ENCODE results near the gene RANBP17. TPM values are rescaled to one million over a fixed set of nuclear protein-coding genes. Genes with fewer than 3 reads are reported as not detected.
A peak's percentile ranks its signal among the peaks of the same experiment; 100 is the strongest.
"Not testable (repeated sequence)": the region's sequence is repeated elsewhere in the genome, so short reads cannot be mapped to it uniquely, and the experiment has no call there.

RANBP17 gene
- total RNA-seq, 1 experiment from 2014 or later, result not detected

DNA sequence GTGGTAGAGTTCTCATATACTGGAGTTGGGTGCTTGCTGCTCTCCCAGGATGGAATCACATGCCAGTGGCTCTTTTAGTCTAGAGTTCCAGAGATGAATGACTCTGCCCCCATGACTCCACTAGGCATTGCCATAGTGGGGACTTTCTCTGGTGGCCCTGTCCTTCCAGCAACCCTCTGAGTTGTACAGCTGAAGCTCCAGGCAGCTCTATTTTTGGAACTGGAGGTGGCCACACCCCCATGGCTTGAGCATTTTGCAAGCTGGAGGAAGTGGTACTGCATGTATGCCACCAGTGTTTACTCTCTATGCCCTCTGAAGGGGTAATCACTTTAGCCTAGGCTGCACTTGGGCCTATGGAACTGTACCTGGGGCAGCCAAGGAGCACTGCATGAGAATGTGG lies 112.6 kb downstream of the RANBP17 start:
- Histone ChIP-seq H3K27me3 (ENCODE audit: low read length) (no peaks in the 10 kb centered on the region), H3K9ac (ENCODE audit: low read length) (no peak overlapping the region), H3K9me2 (replicated peaks; ENCODE audit: insufficient read depth, low read length) (0 out of 2 replicates have a peak, but pooled peaks cover 4% of the 10 kb centered on the region), H3K9me3 (ENCODE audit: low read length) (no peaks in the 10 kb centered on the region), H2AFZ (ENCODE audit: low read length) (no peak overlapping the region), H4K20me1 (ENCODE audit: insufficient read depth, low read depth, low read length) (no peaks in the 10 kb centered on the region), H3K4me1 (ENCODE audit: low read length) (no peaks in the 10 kb centered on the region), H3K4me2 (ENCODE audit: low read depth, low read length, poor library complexity, severe bottlenecking) (no peak overlapping the region), H3K27ac (ENCODE audit: low read length) (no peak overlapping the region), H3K79me2 (ENCODE audit: low read length) (no peaks in the 10 kb centered on the region), H3K36me3 (ENCODE audit: insufficient read depth, low read length) (no peaks in the 10 kb centered on the region), H3K4me3 (ENCODE audit: low read length) (no peak overlapping the region)
- DNase-seq, result no peak

DNA sequence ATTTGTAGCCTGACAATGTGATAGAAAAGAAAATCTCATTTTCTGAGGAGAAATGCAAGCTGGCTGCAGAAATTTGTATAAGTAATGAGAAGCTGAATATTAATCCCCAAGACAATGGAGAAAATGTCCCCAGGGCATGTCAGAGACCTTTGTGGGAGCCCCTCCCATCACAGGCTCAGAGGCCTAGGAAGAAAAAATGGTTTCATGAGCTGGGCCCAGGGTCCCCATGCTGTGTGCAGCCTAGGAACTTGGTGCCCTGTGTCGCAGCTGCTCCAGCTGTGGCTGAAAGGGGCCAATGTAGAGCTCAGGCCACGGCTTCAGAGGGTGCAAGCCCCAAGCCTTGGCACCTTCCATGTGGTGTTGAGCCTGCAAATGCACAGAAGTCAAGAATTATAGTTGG lies 118.4 kb downstream of the RANBP17 start:
- H3K36me3 ChIP-seq (ENCODE audit: insufficient read depth, low read length); H3K27ac ChIP-seq (ENCODE audit: low read length); H3K4me2 ChIP-seq (ENCODE audit: low read depth, low read length, poor library complexity, severe bottlenecking); H3K27me3 ChIP-seq (ENCODE audit: low read length); H3K9me3 ChIP-seq (ENCODE audit: low read length); H3K9me2 ChIP-seq (replicated peaks; ENCODE audit: insufficient read depth, low read length); H3K9ac ChIP-seq (ENCODE audit: low read length); H3K4me3 ChIP-seq (ENCODE audit: low read length); H2AFZ ChIP-seq (ENCODE audit: low read length); H3K79me2 ChIP-seq (ENCODE audit: low read length); H4K20me1 ChIP-seq (ENCODE audit: insufficient read depth, low read depth, low read length); DNase-seq; H3K4me1 ChIP-seq (ENCODE audit: low read length): not testable (repeated sequence)

DNA sequence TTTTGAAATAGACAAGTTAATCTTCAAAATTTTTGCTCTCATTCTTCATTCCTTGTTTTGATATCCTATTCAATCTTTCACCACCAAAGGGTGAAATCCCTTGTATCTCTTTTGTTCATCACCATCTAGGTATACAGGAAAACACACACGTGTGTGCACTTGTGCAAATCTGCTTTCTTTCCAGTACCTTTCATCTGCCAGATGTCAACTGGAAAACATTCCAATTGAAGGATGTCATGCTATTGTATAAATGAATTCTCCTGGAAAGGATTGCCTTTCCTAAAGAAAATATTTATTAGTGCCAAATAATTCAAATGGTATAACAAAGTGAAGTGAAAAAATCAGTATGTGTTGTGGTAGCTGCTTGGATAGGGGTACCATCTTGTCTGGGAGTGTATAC lies 123.7 kb downstream of the RANBP17 start:
- H4K20me1 ChIP-seq (ENCODE audit: insufficient read depth, low read depth, low read length), result no peaks in the 10 kb centered on the region
- H3K36me3 ChIP-seq (ENCODE audit: insufficient read depth, low read length), result no peaks in the 10 kb centered on the region
- no peak overlapping the region for H3K4me2 ChIP-seq (ENCODE audit: low read depth, low read length, poor library complexity, severe bottlenecking)

DNA sequence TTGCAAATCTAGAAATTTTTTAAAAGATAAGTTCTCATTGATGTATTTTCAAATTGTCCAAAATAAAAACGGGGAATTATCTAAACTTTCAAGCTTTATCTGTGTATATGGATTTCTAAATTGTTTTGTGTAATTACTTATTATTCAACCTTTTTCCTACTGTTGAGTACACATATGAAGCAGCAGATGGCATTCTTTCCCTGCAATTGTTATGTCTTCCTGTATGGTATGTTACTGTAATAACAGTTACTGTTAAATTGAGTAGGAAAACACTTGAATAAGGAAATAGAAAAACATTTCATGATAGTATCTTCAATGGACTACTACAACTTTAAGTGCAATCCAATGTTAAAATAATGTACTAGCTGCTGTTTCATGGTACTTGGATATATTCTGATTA lies 124.8 kb downstream of the RANBP17 start:
- no peaks in the 10 kb centered on the region for H3K79me2 ChIP-seq (ENCODE audit: low read length)
- no peaks in the 10 kb centered on the region for H3K9me2 ChIP-seq (replicated peaks; ENCODE audit: insufficient read depth, low read length)
- no peak overlapping the region for H3K4me3 ChIP-seq (ENCODE audit: low read length)
- H3K4me2 ChIP-seq (ENCODE audit: low read depth, low read length, poor library complexity, severe bottlenecking), result no peak overlapping the region
- no peaks in the 10 kb centered on the region for H4K20me1 ChIP-seq (ENCODE audit: insufficient read depth, low read depth, low read length)
- no peak overlapping the region for H2AFZ ChIP-seq (ENCODE audit: low read length)
- H3K27me3 ChIP-seq (ENCODE audit: low read length), result no peaks in the 10 kb centered on the region
- no peaks in the 10 kb centered on the region for H3K36me3 ChIP-seq (ENCODE audit: insufficient read depth, low read length)
- H3K27ac ChIP-seq (ENCODE audit: low read length), result no peak overlapping the region
- no peak overlapping the region for H3K9ac ChIP-seq (ENCODE audit: low read length)
- peak; percentile 43 for DNase-seq
- H3K9me3 ChIP-seq (ENCODE audit: low read length), result no peaks in the 10 kb centered on the region
- H3K4me1 ChIP-seq (ENCODE audit: low read length), result no peaks in the 10 kb centered on the region

More for the DNA sequence above, 123.7 kb downstream of the RANBP17 start:
- Histone ChIP-seq H3K79me2 (ENCODE audit: low read length) (no peaks in the 10 kb centered on the region), H2AFZ (ENCODE audit: low read length) (no peak overlapping the region), H3K9me3 (ENCODE audit: low read length) (no peaks in the 10 kb centered on the region), H3K27ac (ENCODE audit: low read length) (no peak overlapping the region), H3K27me3 (ENCODE audit: low read length) (no peaks in the 10 kb centered on the region), H3K4me3 (ENCODE audit: low read length) (no peak overlapping the region), H3K9me2 (replicated peaks; ENCODE audit: insufficient read depth, low read length) (no peaks in the 10 kb centered on the region), H3K9ac (ENCODE audit: low read length) (no peak overlapping the region), H3K4me1 (ENCODE audit: low read length) (no peaks in the 10 kb centered on the region)
- no peak for DNase-seq

DNA sequence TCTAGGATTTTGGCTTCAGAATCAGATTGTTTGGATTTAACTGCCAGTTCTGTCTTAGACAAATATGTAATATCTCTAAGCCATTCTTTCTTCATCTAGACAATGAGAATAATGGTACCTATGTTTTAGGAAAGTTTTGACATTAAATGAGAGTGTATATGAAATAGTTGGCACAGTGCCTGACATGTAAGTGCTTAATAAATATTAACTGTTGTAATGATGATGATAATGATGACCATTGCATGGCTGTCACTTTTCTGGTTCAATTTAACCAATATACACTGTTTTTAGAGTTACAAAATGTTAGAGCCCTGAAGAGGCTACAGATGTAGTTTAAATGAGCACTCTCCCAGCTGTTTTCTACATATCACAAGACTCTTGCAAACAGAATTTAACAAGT lies 131.7 kb downstream of the RANBP17 start:
- Histone ChIP-seq H4K20me1 (ENCODE audit: insufficient read depth, low read depth, low read length) (no peaks in the 10 kb centered on the region), H3K9ac (ENCODE audit: low read length) (no peak overlapping the region)

DNA sequence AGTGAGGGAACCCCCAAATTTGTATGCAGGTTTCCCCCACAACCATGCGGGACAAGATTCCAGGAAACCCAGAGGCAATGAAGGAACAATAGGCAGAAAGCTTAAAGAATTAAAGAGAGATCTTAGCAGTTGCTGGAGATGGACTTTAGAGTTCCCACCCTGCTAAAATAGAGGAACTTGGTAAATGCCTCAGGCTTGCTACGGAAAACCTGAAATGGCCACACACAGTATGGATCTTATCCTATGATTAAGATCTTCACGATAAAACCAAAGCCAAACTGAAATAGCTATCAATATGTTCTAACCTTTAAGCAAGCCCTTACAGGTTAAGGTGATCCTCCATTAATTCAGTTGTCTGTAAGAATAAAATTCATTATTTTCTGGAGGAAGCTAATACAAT lies 148.3 kb downstream of the RANBP17 start:
- H3K9me2 ChIP-seq (replicated peaks; ENCODE audit: insufficient read depth, low read length), result no peaks in the 10 kb centered on the region
- H3K9me3 ChIP-seq (ENCODE audit: low read length), result no peaks in the 10 kb centered on the region; the same call in 1 of the 2 replicates
- no peak overlapping the region for H2AFZ ChIP-seq (ENCODE audit: low read length)
- H3K27ac ChIP-seq (ENCODE audit: low read length), result no peak overlapping the region
- H3K9ac ChIP-seq (ENCODE audit: low read length), result no peak overlapping the region
- no peaks in the 10 kb centered on the region for H3K79me2 ChIP-seq (ENCODE audit: low read length)
- DNase-seq, result no peak
- H3K4me2 ChIP-seq (ENCODE audit: low read depth, low read length, poor library complexity, severe bottlenecking), result no peak overlapping the region
- H4K20me1 ChIP-seq (ENCODE audit: insufficient read depth, low read depth, low read length), result no peaks in the 10 kb centered on the region
- no peak overlapping the region for H3K4me3 ChIP-seq (ENCODE audit: low read length)
- no peaks in the 10 kb centered on the region for H3K4me1 ChIP-seq (ENCODE audit: low read length)
- H3K27me3 ChIP-seq (ENCODE audit: low read length), result no peaks in the 10 kb centered on the region
- H3K36me3 ChIP-seq (ENCODE audit: insufficient read depth, low read length), result no peaks in the 10 kb centered on the region

More for the DNA sequence above, 131.7 kb downstream of the RANBP17 start:
- Histone ChIP-seq H3K27ac (ENCODE audit: low read length) (no peak overlapping the region), H3K4me1 (ENCODE audit: low read length) (no peaks in the 10 kb centered on the region), H3K36me3 (ENCODE audit: insufficient read depth, low read length) (no peaks in the 10 kb centered on the region), H3K4me2 (ENCODE audit: low read depth, low read length, poor library complexity, severe bottlenecking) (no peak overlapping the region), H3K9me3 (ENCODE audit: low read length) (no peaks in the 10 kb centered on the region), H2AFZ (ENCODE audit: low read length) (no peak overlapping the region), H3K4me3 (ENCODE audit: low read length) (no peak overlapping the region), H3K27me3 (ENCODE audit: low read length) (no peaks in the 10 kb centered on the region), H3K9me2 (replicated peaks; ENCODE audit: insufficient read depth, low read length) (no peaks in the 10 kb centered on the region), H3K79me2 (ENCODE audit: low read length) (no peaks in the 10 kb centered on the region)
- no peak for DNase-seq

DNA sequence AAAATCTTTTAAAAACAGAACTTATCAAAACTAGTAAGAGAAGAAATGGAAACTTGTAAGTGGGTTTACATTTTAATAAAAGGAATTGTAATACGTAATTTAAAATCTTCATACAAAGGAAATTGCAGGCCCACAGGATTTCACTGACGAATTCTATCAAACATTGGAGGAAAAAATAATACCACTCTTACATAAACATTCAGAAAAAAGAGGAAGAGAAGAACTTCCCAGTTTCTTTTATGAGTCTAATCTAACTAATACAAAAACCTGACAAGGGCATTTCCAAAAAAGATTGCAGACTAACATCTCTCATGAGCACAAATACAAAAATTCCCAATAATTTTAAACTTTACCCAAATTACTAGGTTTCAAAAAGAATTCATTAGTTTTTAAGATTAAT lies 149.0 kb downstream of the RANBP17 start:
- Histone ChIP-seq H3K4me2 (ENCODE audit: low read depth, low read length, poor library complexity, severe bottlenecking) (no peak overlapping the region), H3K27me3 (ENCODE audit: low read length) (no peaks in the 10 kb centered on the region), H4K20me1 (ENCODE audit: insufficient read depth, low read depth, low read length) (no peaks in the 10 kb centered on the region), H3K9ac (ENCODE audit: low read length) (no peak overlapping the region), H3K4me1 (ENCODE audit: low read length) (no peaks in the 10 kb centered on the region), H2AFZ (ENCODE audit: low read length) (no peak overlapping the region), H3K79me2 (ENCODE audit: low read length) (no peaks in the 10 kb centered on the region), H3K9me2 (replicated peaks; ENCODE audit: insufficient read depth, low read length) (no peaks in the 10 kb centered on the region), H3K9me3 (ENCODE audit: low read length) (no peaks in the 10 kb centered on the region; the same call in 1 of the 2 replicates), H3K36me3 (ENCODE audit: insufficient read depth, low read length) (no peaks in the 10 kb centered on the region), H3K27ac (ENCODE audit: low read length) (no peak overlapping the region), H3K4me3 (ENCODE audit: low read length) (no peak overlapping the region)
- DNase-seq, result no peak

DNA sequence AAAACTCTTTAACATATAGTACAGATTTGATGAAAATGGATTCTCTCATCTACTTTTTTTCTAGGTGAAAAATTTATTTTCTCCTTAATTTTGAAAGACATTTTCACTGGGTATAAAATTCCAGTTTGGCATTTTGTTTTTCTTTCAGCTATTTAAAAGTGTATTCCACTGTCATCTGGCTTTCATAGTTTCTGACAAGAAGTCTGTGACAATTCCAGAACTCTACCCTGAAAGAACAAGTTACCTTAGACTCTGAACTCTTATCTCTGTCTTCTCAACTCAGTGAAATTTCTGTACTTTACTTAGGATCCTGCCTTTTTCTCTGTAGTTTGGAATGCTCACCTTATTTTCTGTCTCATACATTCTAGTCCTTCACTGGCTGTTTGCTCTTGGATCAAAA lies 161.7 kb downstream of the RANBP17 start:
- H3K4me3 ChIP-seq (ENCODE audit: low read length), result no peak overlapping the region
- no peaks in the 10 kb centered on the region for H3K9me2 ChIP-seq (replicated peaks; ENCODE audit: insufficient read depth, low read length)
- no peak overlapping the region for H3K9ac ChIP-seq (ENCODE audit: low read length)
- H3K27ac ChIP-seq (ENCODE audit: low read length), result no peak overlapping the region
- H3K9me3 ChIP-seq (ENCODE audit: low read length), result no peaks in the 10 kb centered on the region
- H3K4me1 ChIP-seq (ENCODE audit: low read length), result no peaks in the 10 kb centered on the region
- H4K20me1 ChIP-seq (ENCODE audit: insufficient read depth, low read depth, low read length), result no peaks in the 10 kb centered on the region
- no peaks in the 10 kb centered on the region for H3K27me3 ChIP-seq (ENCODE audit: low read length)
- H3K4me2 ChIP-seq (ENCODE audit: low read depth, low read length, poor library complexity, severe bottlenecking), result no peak overlapping the region
- H3K36me3 ChIP-seq (ENCODE audit: insufficient read depth, low read length), result no peaks in the 10 kb centered on the region
- H3K79me2 ChIP-seq (ENCODE audit: low read length), result no peaks in the 10 kb centered on the region
- H2AFZ ChIP-seq (ENCODE audit: low read length), result no peak overlapping the region
- DNase-seq, result no peak

DNA sequence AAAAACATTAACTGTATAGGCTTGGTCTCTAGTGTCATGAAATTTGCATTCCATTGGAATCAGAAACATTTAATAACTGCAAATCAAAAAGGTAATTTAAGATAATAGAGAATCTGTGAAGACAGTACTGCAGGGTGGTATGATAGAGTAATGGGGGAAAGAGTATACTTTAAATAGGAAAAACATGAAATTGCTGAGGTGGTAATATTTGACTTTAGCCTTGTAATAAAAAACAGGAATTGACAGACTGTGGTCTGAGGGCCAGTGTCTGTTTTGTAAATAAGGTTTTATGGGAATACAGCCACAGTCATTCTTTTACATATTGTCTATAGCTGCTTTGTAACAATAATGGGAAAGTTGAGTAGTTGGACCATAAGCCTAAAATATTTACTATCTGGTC lies 162.3 kb downstream of the RANBP17 start:
- Histone ChIP-seq H3K79me2 (ENCODE audit: low read length) (no peaks in the 10 kb centered on the region), H2AFZ (ENCODE audit: low read length) (no peak overlapping the region), H3K4me3 (ENCODE audit: low read length) (no peak overlapping the region), H3K4me2 (ENCODE audit: low read depth, low read length, poor library complexity, severe bottlenecking) (no peak overlapping the region), H3K36me3 (ENCODE audit: insufficient read depth, low read length) (no peaks in the 10 kb centered on the region), H3K9ac (ENCODE audit: low read length) (no peak overlapping the region), H4K20me1 (ENCODE audit: insufficient read depth, low read depth, low read length) (no peaks in the 10 kb centered on the region), H3K4me1 (ENCODE audit: low read length) (no peaks in the 10 kb centered on the region), H3K27ac (ENCODE audit: low read length) (no peak overlapping the region), H3K9me3 (ENCODE audit: low read length) (no peaks in the 10 kb centered on the region), H3K9me2 (replicated peaks; ENCODE audit: insufficient read depth, low read length) (no peaks in the 10 kb centered on the region), H3K27me3 (ENCODE audit: low read length) (no peaks in the 10 kb centered on the region)
- DNase-seq, result no peak

All from Karpas-422 (cell line).